IMR-90 (cell line): Measurements from ENCODE around the gene SELENOS. TPM values are rescaled to one million over a fixed set of nuclear protein-coding genes. Genes with fewer than 3 reads are reported as not detected.

Experiments used
- ATAC-seq: fragments of 200-7000 bp; cut with Tn5 transposase; 2 replicates; pipeline ENCODE4 v1.9.1; 2020; ENCODE audit warnings: low read depth, mild to moderate bottlenecking, moderate library complexity
- BruUV-seq: library from RNA; stranded (reverse); fragments of 400-500 nt; replicated peaks from 2 replicates; lab custom pipeline; 2021; lab: Mats Ljungman, UMichigan
- CTCF ChIA-PET: fragments of 300-600 bp; formaldehyde crosslinking; extraction: SDS; loops from one replicate; lab custom pipeline; 2021; ENCODE audit warnings: antibody characterized with exemption; lab: Yijun Ruan, JAX
- POLR2A ChIA-PET: fragments of 300-600 bp; sonication (Branson Sonifier 250); formaldehyde crosslinking; loops from one replicate; lab custom pipeline; 2022; ENCODE audit warnings: antibody characterized with exemption; ENCODE audit not compliant: unreplicated experiment; lab: Charles Lee
- DNase-seq: peaks from one replicate; pipeline ENCODE4 v3.0.0; 2013
- H2AFZ ChIP-seq: replicated peaks from 2 replicates; pipeline ENCODE3; 2013; ENCODE audit warnings: low read length, mild to moderate bottlenecking; ENCODE audit not compliant: poor library complexity
- H2AK5ac ChIP-seq: 2 replicates; pipeline ENCODE4 v1.6.1; 2013; ENCODE audit warnings: low read depth, low read length, inconsistent platforms
- H2AK9ac ChIP-seq: replicated peaks from 2 replicates; pipeline ENCODE3; 2013; ENCODE audit warnings: mild to moderate bottlenecking, low read depth, low read length, moderate library complexity; ENCODE audit not compliant: poor library complexity
- H2BK120ac ChIP-seq: 2 replicates; pipeline ENCODE4 v1.6.1; 2013; ENCODE audit warnings: low read depth, low read length, inconsistent platforms
- H2BK15ac ChIP-seq: 3 replicates; pipeline ENCODE4 v1.6.1; 2013; ENCODE audit warnings: low read depth, low read length, inconsistent platforms
- H2BK20ac ChIP-seq: 2 replicates; pipeline ENCODE4 v1.6.1; 2013; ENCODE audit warnings: low read depth, mild to moderate bottlenecking, inconsistent platforms, low read length, moderate library complexity
- H2BK5ac ChIP-seq: 2 replicates; pipeline ENCODE4 v1.6.1; 2013; ENCODE audit warnings: mild to moderate bottlenecking, low read depth, low read length, inconsistent platforms; ENCODE audit not compliant: poor library complexity, severe bottlenecking
- H3K14ac ChIP-seq: replicated peaks from 2 replicates; pipeline ENCODE4 v1.6.1; 2013; ENCODE audit warnings: low read depth, low read length, inconsistent platforms
- H3K18ac ChIP-seq: 2 replicates; pipeline ENCODE4 v1.6.1; 2013; ENCODE audit warnings: low read depth, low read length, control low read depth
- H3K23ac ChIP-seq: 2 replicates; pipeline ENCODE4 v1.6.1; 2013; ENCODE audit warnings: low read depth, low read length, inconsistent platforms
- H3K27ac ChIP-seq: 2 replicates; pipeline ENCODE4 v1.5.1; 2013; ENCODE audit warnings: mild to moderate bottlenecking, control low read depth, low read length; ENCODE audit not compliant: insufficient read depth
- H3K27me3 ChIP-seq: 2 replicates; pipeline ENCODE4 v1.6.1; 2013; ENCODE audit warnings: low read length; ENCODE audit not compliant: control insufficient read depth, insufficient read depth
- H3K36me3 ChIP-seq: 2 replicates; pipeline ENCODE4 v1.6.1; 2013; ENCODE audit warnings: low read length, mixed read lengths; ENCODE audit not compliant: control insufficient read depth, insufficient read depth
- H3K4ac ChIP-seq: 2 replicates; pipeline ENCODE4 v1.6.1; 2013; ENCODE audit warnings: low read depth, low read length, inconsistent platforms
- H3K4me1 ChIP-seq: 2 replicates; pipeline ENCODE4 v1.6.1; 2013; ENCODE audit warnings: low read length, mixed read lengths; ENCODE audit not compliant: control insufficient read depth, insufficient read depth
- H3K4me2 ChIP-seq: 2 replicates; pipeline ENCODE4 v1.6.1; 2013; ENCODE audit warnings: low read depth, mild to moderate bottlenecking, control low read depth, low read length, moderate library complexity
- H3K4me3 ChIP-seq: 2 replicates; pipeline ENCODE4 v1.5.1; 2013; ENCODE audit warnings: low read depth, mild to moderate bottlenecking, control low read depth, low read length, moderate library complexity; ENCODE audit not compliant: insufficient read depth
- H3K56ac ChIP-seq: 2 replicates; pipeline ENCODE4 v1.6.1; 2013; ENCODE audit warnings: low read length, inconsistent platforms; ENCODE audit not compliant: insufficient read depth; ENCODE audit errors: extremely low read depth
- H3K79me1 ChIP-seq, 2 experiments: 2 replicates each; pipeline ENCODE4 v1.6.1; 2013; ENCODE audit warnings: low read length in 2 of 2, inconsistent platforms in 1 of 2, low read depth in 1 of 2
- H3K9ac ChIP-seq: 2 replicates; pipeline ENCODE4 v1.6.1; 2013; ENCODE audit warnings: low read depth, low read length, control low read depth
- H3K9me1 ChIP-seq: 2 replicates; pipeline ENCODE4 v1.6.1; 2013; ENCODE audit warnings: low read length, inconsistent platforms; ENCODE audit not compliant: insufficient read depth
- H3K9me3 ChIP-seq: 2 replicates; pipeline ENCODE4 v1.6.1; 2013; ENCODE audit warnings: low read length; ENCODE audit not compliant: control insufficient read depth, insufficient read depth
- H4K20me1 ChIP-seq: 2 replicates; pipeline ENCODE4 v1.6.1; 2013; ENCODE audit warnings: low read length, inconsistent platforms; ENCODE audit not compliant: insufficient read depth
- H4K5ac ChIP-seq: 2 replicates; pipeline ENCODE4 v1.6.1; 2013; ENCODE audit warnings: mild to moderate bottlenecking, low read depth, low read length, control low read depth
- H4K8ac ChIP-seq, 2 experiments: 2 replicates each; pipeline ENCODE4 v1.6.1; 2013; ENCODE audit warnings: low read depth in 2 of 2, low read length in 2 of 2, control low read depth in 1 of 2, inconsistent platforms in 1 of 2
- H4K91ac ChIP-seq: 2 replicates; pipeline ENCODE4 v1.6.1; 2013; ENCODE audit warnings: low read depth, low read length, inconsistent platforms; ENCODE audit not compliant: insufficient read depth
- BHLHE40 ChIP-seq: fragments of 150-350 bp; IDR thresholded peaks from 2 replicates; pipeline ENCODE4 v1.6.1; 2016; ENCODE audit warnings: mild to moderate bottlenecking, low read depth, low read length
- CEBPB ChIP-seq: IDR thresholded peaks from 2 replicates; pipeline ENCODE4 v1.6.1; 2012; ENCODE audit warnings: low read depth, low read length, improper control_type of control experiment
- CHD1 ChIP-seq: IDR thresholded peaks from 2 replicates; pipeline ENCODE4 v1.6.1; 2012; ENCODE audit warnings: low read depth, low read length, improper control_type of control experiment
- FOS ChIP-seq: fragments of 150-350 bp; IDR thresholded peaks from 2 replicates; pipeline ENCODE4 v1.6.1; 2016; ENCODE audit warnings: low read depth, low read length
- MAFK ChIP-seq: IDR thresholded peaks from 2 replicates; pipeline ENCODE4 v1.6.1; 2012; ENCODE audit warnings: low read depth, low read length, improper control_type of control experiment
- MAZ ChIP-seq: IDR thresholded peaks from 2 replicates; pipeline ENCODE4 v1.6.1; 2012; ENCODE audit warnings: low read depth, mild to moderate bottlenecking, low read length, improper control_type of control experiment, moderate library complexity, borderline replicate concordance
- NFE2L2 ChIP-seq: fragments of 150-350 bp; IDR thresholded peaks from 2 replicates; pipeline ENCODE4 v1.6.1; 2016; ENCODE audit warnings: low read depth, mild to moderate bottlenecking, low read length
- POLR2A ChIP-seq: IDR thresholded peaks from 2 replicates; pipeline ENCODE4 v1.6.1; 2012; ENCODE audit warnings: mild to moderate bottlenecking, low read depth, low read length
- RCOR1 ChIP-seq: IDR thresholded peaks from 2 replicates; pipeline ENCODE4 v1.6.1; 2012; ENCODE audit warnings: mild to moderate bottlenecking, low read length, improper control_type of control experiment; ENCODE audit not compliant: insufficient replicate concordance
- RFX5 ChIP-seq: IDR thresholded peaks from 2 replicates; pipeline ENCODE4 v1.8.0; 2012; ENCODE audit warnings: low read depth, mild to moderate bottlenecking, low read length, moderate library complexity
- WGBS, 2 experiments: methylation state at CpG; one replicate each; pipeline versions ENCODE4 v1.1.5 to v1.1.7; 2013; ENCODE audit warnings: missing lambda C conversion rate in 2 of 2; ENCODE audit not compliant: insufficient read length in 1 of 2; ENCODE audit errors: extremely low coverage in 2 of 2; 5-methylcytosine and 5-hydroxymethylcytosine counted together
- dilution Hi-C: fragments of 300-500 bp; cut with HindIII; formaldehyde crosslinking; loops from one replicate; pipeline ENCODE4 v1.14.3; 2018; ENCODE audit warnings: low sequenced_read_pairs; ENCODE audit not compliant: unreplicated experiment
- in situ Hi-C: fragments of 300-500 bp; cut with MboI; formaldehyde crosslinking; loops from 3 replicates; pipeline ENCODE4 v1.14.3; 2019; ENCODE audit warnings: low sequenced_read_pairs, inconsistent platforms, mixed read lengths
- intact Hi-C: fragments of 100-400 bp; cut with micrococcal nuclease; formaldehyde crosslinking; loops from 2 replicates; pipeline ENCODE4 v1.10.0; 2022
- polyA plus RNA-seq, 3 experiments: library from polyadenylated mRNA; depleted of rRNA; stranded (reverse); fragments of >200 nt; gene quantifications; 2 replicates each; pipeline ENCODE4 v1.2.3, GENCODE V29; 2012; ENCODE audit warnings: low replicate concordance in 1 of 3
- total RNA-seq: library from RNA; depleted of rRNA; stranded (reverse); fragments of >200 nt; gene quantifications from 2 replicates; pipeline ENCODE4 v1.2.3, GENCODE V29; 2012
- TF ChIP-seq, protein P1 (sequence below): fragments of 150-350 bp; IDR thresholded peaks from 2 replicates; pipeline ENCODE4 v1.6.1; 2017; ENCODE audit warnings: mild to moderate bottlenecking, antibody characterized with exemption, low read length, low read depth
- TF ChIP-seq, protein P2 (sequence below): fragments of 150-350 bp; IDR thresholded peaks from 2 replicates; pipeline ENCODE4 v1.6.1; 2016; ENCODE audit warnings: low read depth, mild to moderate bottlenecking, low read length, moderate library complexity, borderline replicate concordance

The SELENOS gene
- total and polyA plus RNA-seq, 2 of the 4 experiments (the other 2 are of a cell fraction) = 39.8 to 77.1 TPM

DNA sequence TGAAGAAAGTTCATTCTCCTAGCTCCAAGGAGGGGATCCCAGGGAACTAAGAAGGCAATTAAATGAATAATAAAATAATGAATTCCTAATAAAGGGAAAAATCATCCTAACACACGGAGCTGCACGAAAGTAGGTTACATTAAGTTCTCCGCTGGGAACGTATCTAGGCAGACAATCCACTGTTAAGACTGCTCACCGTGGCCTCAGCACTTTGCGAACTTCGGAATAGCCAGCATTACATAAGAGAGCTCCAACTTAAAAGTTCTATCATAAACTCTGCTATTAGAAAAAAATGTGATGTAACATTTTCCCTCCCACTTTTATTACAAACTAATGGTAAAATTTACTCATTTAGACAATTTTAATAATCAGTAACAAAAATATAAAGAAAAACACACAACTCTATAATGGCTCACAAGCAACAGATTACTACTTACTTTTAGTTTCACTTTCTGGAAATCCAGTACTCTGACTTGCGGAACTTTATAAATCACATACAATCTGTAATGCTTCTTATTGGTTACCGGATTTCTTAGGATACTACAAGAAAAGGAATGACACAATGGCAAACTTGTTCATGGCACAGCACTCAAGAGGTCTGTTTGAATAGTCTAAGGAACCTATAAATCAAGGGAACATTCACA, 9.3 kb upstream of the SELENOS start:
- no peak overlapping the region for H2AK9ac ChIP-seq
- no peak for DNase-seq
- CTCF ChIA-PET = interaction anchor here (0.7 kb wide), 1 partner anchor 10 kb away, joined by 3 read pairs; no protein-coding TSS in a partner anchor
- H3K4me1 ChIP-seq = no peaks in the 10 kb centered on the region
- H2BK120ac ChIP-seq = no peak overlapping the region
- H3K36me3 ChIP-seq = peaks cover 46% of the 10 kb centered on the region
- no peak overlapping the region for H3K14ac ChIP-seq
- H3K18ac ChIP-seq = no peak overlapping the region
- H4K20me1 ChIP-seq = peaks cover 23% of the 10 kb centered on the region
- ATAC-seq = no peak
- H3K4me3 ChIP-seq = no peak overlapping the region
- H3K9ac ChIP-seq = no peak overlapping the region
- H2BK20ac ChIP-seq = no peak overlapping the region
- no peaks in the 10 kb centered on the region for H3K9me1 ChIP-seq
- no peak overlapping the region for H3K27ac ChIP-seq
- no peak overlapping the region for H2AFZ ChIP-seq
- peaks cover 31 to 42% of the 10 kb centered on the region in 2 experiments for H3K79me1 ChIP-seq
- TF ChIP-seq POLR2A (no peak), BHLHE40 (no peak), FOS (no peak), RCOR1 (no peak), NFE2L2 (no peak), CHD1 (no peak), MAZ (no peak), RFX5 (no peak), MAFK (no peak), CEBPB (no peak)
- TF ChIP-seq, protein P1, sequence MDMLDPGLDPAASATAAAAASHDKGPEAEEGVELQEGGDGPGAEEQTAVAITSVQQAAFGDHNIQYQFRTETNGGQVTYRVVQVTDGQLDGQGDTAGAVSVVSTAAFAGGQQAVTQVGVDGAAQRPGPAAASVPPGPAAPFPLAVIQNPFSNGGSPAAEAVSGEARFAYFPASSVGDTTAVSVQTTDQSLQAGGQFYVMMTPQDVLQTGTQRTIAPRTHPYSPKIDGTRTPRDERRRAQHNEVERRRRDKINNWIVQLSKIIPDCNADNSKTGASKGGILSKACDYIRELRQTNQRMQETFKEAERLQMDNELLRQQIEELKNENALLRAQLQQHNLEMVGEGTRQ = no peak
- TF ChIP-seq, protein P2, sequence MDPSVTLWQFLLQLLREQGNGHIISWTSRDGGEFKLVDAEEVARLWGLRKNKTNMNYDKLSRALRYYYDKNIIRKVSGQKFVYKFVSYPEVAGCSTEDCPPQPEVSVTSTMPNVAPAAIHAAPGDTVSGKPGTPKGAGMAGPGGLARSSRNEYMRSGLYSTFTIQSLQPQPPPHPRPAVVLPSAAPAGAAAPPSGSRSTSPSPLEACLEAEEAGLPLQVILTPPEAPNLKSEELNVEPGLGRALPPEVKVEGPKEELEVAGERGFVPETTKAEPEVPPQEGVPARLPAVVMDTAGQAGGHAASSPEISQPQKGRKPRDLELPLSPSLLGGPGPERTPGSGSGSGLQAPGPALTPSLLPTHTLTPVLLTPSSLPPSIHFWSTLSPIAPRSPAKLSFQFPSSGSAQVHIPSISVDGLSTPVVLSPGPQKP = no peak
- H3K4ac ChIP-seq = no peak overlapping the region
- in situ Hi-C loops = no loop called here
- no peak overlapping the region for H2AK5ac ChIP-seq
- intact Hi-C loops = no loop called here
- no peaks in the 10 kb centered on the region for H3K27me3 ChIP-seq
- no peak overlapping the region for H4K91ac ChIP-seq
- H3K4me2 ChIP-seq = no peak overlapping the region
- no peak overlapping the region for H3K56ac ChIP-seq
- POLR2A ChIA-PET = no interaction called here
- no peak overlapping the region for H2BK5ac ChIP-seq
- no peak overlapping the region for H2BK15ac ChIP-seq
- H3K9me3 ChIP-seq = no peaks in the 10 kb centered on the region
- BruUV-seq = no TSS peak
- no peak overlapping the region for H4K5ac ChIP-seq
- no peak overlapping the region for H4K8ac ChIP-seq
- dilution Hi-C loops = no loop called here
- WGBS, 2 experiments = no CpG with 5 or more reads among the region's 9 CpGs
- no peak overlapping the region for H3K23ac ChIP-seq
